HuH-7.5 (cell line): ENCODE results near the gene TMEM131L.

Experiments used
- DNase-seq: peaks from one replicate; pipeline ENCODE4 v3.0.0; 2011; ENCODE audit warnings: low spot score

The TMEM131L gene

DNA sequence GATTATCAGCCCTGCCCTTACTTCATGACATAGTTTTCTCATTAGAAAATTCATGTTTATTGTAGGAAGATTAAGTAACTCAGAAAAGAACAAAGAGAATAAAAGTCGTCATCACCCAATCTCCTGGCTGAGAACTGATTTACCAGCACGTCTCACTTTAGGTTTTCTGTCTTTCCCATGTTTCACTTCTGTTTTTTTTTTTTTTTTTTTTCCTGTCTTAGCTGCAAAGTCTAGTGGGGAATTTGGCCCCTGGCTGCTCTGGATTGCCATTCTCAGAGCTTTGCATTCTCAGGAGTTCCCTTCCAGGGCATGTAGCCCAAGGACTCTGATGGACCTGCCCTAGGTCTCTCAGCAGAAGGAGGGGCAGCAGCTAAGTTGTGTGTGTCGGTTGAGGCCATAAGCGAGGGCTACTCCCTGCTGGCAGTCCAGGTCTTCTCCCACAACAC is 57.8 kb downstream of the TMEM131L start:
- DNase-seq, result no peak

DNA sequence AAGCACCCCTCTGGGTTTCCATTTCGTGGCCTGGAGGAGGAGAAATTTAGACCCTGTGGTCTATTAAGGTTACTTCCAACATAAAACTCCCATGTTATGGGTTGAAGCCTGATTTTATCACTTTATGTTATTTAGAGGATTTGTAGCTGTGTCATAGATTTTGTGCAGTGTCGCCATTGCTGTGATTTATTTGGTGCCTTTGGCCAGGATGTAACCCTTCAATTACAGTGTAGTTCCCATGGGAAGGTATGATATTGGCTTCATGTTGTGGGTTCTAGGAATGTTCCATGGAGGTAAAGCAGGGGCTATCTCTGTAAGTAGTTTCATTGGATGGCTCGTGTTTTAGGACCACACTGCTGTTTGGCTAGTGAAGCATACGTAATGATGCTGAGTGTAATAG is 58.5 kb downstream of the TMEM131L start:
- DNase-seq, result no peak

DNA sequence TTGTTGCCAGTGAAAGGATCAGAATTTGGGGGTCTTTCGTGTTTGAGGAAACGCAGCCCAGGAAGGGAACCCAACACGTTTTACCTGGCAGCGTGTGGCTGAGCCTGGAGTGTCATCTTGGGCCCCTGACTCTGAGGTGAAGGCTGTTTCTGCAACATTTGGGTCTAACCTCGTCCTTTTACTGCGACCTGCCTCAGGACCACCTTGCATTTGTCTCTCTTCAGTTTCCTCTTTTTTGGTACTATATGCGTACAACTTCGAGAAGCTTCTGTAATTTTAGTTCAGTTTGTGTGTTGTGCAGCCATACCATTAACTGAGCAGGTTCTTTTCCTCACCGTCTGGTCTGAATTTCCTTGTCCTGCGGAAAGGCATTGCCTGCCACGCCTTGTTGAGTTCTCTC is 61.5 kb downstream of the TMEM131L start:
- DNase-seq, result no peak

DNA sequence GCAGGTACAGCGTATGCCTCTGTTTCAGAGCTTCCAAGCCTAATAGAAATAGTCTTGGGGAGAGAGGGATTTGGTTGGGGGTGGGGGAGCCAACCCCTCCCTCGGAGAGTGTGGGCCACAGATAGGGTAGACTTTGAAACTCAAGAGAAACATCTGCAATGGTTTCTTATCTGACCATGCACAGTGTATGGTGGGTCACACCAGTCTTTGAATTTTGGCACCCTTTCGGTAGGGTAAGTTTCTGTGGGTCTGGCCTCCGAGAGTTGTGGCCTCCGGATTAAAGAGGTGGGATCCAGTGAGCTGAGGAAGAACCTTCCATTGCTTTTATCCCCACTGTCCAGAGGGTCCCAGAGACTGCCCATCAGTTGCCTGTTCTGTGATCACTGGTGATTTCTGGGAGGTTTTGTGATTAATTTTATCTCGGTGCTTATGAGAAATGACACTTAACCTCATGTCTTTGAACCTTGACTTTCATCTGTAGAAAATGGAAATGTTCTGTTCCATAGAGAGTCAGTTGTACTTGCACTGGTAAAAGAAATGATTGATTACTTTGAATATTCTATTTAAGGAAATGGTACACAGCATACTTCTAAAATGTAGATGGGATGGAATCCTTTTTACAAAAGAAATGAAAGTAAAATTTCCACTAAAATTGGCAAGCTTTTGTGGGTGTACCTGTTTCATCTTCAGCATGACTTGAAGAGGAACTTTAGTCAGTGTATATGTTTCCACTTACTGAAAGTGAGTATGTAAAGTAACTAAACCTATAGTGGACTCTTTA is 62.7 kb downstream of the TMEM131L start:
- DNase-seq, result no peak

DNA sequence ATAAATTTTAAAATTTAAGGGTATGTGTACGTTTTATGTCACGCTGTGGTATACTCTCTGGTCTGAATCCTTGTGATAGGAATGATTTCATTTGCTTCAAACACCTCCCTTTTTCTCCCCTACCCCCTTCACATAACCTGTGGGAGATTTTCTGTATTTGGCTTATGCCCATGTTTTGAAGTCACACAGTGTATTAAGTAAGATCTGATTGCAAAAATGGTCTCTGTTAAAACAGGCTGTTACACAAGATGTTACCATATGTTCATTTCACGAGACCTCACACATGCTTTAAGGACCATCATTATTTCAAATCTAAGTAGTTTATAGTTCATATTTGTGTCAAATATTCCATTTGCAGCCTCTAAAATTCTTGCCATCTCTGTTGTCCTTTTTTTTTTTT is 63.5 kb downstream of the TMEM131L start:
- DNase-seq, result no peak

DNA sequence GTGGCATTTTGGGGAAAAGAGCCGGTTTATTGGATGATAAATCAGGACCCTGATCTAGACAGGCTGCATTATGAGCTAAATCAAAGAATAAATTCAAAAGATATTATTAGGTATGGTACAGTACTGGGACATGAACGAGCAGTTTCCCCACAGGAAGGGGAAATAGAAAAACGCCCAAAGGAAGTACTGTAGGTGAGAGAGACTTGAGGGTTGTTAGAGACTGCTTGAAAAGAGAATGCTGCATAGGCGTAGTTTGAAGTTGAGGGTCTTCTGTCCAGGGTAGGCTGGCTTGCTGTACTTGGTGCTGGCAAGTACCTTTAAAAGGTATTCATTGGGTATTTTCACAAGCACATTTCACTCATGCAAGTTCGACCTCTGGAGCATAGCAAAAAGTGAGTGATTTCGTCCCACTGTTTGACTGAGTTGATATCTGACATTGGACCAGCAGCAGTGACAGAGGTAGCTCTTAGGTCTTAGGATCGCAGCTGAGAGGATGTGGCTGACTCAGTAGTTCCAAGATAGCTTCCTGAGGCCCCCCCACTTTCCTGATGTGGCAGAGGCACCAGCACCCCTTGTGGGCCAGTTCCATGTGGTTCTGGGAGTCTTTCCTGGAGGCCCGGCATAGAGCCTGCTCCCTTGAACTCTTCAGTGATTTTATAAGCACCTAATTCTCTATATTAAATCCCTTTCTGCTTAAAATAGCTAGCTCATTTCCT is 64.3 kb downstream of the TMEM131L start:
- no peak for DNase-seq

DNA sequence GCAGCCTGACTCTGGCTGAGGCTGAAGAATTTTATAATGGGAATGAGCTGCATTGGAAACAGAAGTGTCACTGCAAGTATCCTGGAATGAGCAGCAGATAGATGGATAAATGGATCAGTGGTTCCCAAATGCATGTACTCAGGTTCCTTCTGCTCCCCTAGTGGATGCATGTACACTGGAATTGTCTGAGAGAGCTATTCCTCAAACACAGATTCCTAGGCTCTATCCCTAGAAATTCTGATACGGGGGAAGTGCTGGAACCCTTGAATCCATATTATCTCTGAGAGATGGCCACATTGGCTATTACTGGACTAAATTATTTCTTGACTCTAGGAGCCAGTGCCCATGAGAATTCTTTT is 64.8 kb downstream of the TMEM131L start:
- DNase-seq, result no peak

DNA sequence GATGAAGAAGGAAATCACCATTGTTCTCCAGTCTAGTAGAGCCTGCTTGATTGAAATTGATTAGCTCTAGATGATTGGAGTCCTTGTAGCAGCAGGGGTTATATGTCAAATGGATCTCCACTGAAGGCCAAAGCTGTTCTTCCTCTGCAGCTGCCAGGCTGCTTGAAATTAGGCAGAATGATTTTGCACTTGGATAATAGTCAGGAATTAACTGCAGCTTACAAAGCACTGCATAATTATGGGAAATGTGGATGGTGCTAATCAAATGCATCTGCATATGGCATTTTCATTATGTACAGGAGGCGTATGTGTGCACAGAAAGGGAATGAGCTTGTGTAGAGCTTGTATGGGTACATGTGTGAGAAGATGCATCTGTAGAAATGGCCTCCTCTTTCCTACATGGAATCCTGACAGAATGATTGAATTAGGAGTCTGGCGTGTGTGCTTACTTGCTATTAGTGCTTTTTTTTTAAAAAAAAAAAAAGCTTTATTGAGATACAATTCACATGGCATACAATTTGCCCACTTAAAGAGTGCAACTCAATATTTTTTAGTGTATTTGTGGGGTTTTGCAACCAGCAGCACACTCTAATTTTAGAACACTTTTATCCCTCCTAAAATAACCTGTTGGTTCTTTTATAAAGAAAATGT is 65.9 kb downstream of the TMEM131L start:
- DNase-seq, result no peak

DNA sequence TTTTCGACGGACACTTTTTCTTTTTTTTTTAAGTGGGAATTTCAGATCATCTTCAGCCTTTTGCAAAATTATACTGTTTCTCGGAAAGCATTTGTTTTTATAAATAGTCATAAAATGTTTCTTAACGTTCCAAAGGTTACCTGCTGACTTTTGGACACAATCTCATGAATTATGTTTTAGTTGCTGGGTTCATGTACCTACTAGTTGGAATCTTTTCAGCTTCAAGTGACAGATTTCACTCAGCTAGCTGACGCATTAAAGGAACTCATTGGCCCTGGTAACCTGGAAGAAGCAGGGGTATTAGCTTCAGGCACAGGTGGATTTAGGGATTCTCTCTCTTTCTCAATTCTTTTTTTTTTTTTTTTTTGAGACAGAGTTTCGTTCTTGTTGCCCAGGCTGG is 66.5 kb downstream of the TMEM131L start:
- no peak for DNase-seq

DNA sequence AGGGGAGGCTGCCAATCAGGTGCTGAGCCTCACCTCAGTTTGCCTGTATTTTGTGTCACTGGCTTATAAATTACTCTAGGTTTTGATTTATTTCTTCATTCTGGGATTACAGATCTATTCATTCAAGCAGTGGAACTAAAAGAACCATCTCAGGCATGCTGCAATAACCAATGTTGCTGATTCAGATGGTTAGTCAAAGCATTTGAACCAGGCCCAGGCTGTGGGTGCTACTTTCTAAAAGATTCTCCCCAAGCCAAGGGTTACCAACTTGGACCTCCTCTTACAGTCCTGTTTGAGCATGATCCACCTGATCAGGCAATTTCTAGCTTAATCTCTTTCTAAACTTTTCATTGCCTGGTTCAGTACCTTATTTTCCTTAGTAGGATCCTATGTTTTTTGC is 67.2 kb downstream of the TMEM131L start:
- DNase-seq, result no peak

DNA sequence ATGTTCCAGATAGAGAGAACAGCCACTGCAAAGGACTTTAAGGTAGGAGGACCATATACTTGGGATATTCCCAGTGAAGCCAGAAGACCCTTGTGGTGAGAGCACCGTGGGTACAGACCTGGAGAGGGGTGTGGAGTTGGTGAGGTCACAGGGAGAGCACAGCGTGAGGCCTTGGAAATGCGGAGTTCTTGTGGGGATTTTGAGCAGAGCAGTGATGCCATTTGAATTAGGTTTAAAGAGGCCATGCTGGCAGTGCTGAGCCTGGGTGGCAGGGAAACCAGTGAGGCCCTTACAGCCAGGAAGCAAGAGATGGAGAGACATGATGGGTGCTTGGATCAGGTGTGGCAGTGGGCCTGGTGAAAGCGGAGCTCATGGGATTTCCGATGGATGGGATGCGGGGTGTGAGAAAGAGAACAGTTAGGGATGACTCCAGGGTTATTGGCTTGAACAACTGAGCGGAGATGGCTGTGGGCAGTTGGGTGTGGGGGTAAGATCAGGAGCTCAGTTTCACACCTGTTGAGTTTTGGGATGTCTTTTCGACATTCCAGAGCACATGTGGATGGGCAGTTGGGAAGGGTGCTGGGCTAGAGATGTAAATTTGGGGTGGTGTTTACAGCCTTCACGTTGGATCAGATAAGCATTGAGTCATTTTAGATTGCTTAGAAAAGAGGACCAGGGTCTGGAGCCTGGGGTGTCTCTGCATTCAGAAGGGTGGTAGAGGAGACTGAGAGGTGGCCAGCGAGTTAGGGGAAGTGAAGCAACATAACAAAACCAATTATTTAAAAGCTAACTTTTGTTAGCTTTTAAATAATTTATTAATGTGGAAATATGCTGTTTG is 68.9 kb downstream of the TMEM131L start:
- no peak for DNase-seq

DNA sequence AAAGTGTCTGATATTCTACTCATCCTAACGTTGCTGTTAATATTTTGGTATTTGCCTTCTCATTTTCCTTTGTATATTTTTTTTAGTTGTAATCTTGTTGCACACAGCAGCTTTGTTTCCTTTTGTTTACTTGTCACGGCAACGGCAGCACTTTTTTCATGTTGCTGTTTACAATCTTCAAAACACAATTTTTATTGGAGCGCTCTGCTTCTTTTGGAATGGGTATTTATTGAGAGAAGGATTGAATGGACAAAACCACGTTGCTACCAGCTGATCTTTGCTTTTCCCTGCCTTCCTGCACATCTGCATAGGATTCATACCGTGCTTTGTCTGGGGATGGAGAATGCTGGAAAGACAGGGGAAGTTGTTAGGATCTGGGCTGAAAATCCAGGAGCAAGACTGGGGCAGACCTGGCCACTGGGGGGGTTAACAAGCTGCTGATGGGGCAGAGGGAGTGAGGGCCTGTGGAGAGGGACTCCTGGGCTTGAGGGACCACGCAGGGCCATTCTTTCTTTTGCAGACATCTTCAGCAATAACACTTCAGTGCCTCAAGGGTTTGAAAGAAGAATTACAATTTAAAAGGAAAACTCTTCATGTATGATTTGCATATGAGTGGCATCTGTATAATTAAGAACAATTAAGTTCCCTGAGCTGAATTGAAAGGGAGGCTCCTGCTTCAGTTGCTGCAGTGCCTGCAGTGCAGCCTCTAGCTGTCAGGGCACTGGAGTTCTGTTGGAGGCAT is 69.8 kb downstream of the TMEM131L start:
- no peak for DNase-seq

DNA sequence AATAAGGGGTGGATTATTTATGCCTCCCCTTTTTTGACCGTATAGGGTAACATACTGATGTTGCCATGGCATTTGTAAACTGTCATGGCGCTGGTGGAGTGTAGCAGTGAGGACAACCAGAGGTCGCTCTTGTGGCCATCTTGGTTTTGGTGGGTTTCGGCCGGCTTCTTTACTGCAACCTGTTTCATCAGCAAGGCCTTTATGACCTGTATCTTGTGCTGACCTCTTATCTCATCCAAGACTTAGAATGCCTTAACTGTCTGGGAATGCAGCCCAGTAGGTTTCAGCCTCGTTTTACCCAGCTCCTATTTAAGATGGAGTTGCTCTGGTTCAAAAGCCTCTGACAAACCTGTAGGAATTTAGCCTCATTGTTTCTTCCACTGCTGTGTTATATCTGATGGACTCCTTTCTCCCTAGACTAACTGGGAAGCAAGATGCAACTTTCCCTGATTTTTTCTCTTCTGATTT is 71.4 kb downstream of the TMEM131L start:
- DNase-seq, result no peak

DNA sequence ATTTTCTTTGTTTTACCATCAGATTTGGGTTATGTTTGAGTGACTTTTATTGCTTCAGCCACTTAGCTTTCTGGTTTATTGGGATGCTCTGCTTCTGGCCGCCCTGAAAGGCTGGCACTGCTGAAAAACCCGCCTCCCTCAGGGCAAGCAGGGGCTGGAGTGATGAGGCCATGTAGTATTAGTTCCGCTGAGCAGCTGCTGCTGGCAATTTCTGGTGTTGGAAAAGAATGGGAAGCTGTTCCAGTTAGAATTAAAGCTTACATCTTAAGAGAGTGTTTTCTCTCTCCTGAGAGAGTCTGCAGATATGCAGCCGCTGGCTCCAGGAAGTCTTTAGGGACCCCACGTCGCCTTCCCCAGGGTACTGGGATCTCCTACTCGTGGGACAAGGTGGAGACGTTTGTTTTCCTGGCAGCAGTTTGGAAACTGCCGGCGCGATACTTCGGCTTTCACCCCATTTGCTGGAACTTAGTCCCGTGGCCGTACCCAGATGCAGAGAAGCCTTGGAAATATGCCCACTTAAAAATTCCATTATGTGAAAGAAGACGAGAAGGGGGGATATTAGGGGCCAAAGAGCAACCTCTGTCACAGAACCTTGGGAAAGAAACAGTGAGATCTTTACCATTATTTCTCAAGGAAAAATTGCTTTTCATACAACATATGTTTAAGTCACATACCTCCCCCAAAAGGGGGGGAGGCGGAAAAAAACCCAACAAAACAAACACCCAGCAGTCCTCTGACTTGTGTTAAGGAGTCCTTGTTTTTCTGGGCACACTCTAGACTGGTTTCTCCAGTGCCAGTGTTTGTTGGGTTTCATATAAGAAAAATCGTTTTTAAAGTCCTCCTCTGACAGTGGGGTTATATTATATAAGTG is 72.6 kb downstream of the TMEM131L start:
- DNase-seq, result no peak

DNA sequence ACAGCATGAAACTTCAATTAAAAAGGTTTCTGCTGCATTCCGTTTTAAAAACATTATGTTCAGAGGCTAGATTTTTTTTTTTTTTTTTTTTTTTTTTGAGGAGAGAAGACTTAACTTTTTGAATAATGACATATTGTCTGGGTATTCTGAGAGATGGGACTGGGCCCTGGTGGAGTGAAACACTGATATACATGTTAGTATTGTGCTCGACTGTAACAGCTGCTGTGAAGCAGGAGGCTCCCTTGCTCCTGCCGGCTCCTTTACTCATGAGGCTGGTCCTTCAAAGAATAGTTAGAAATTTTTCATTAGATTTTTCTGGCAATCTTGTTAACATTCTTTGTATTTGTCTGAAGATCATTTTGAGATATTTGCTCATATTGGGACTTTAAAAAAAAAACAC is 73.3 kb downstream of the TMEM131L start:
- no peak for DNase-seq

DNA sequence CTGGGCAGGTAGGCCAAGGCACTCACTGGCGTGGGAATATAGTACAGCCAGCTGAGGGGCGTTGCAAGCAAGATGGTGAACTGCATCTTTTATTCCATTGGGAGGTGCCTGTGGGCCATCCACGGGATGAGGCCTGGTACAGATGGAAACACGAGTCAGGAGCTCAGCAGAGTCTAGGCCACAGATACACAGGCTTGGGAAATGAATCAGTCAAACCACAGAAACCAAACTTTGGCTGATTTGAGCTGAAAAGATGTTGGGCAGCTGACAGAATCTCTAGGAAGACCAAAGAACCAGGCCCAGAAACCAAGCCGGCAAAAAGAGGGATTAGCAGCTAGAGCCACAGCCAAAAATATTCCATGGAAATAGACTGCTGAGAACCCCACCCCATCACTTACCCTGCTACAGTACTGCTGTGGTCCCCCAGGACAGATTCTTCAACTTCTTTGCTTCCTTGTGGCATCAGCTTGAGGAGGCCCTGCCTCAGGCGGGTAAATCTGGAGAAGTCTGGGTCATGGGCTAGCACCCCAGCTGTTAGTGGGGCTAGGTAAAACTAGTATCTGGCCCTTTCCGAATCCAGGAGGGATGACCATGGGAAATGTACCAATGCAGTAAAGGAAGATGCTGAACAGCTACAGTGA is 75.4 kb downstream of the TMEM131L start:
- DNase-seq, result no peak

DNA sequence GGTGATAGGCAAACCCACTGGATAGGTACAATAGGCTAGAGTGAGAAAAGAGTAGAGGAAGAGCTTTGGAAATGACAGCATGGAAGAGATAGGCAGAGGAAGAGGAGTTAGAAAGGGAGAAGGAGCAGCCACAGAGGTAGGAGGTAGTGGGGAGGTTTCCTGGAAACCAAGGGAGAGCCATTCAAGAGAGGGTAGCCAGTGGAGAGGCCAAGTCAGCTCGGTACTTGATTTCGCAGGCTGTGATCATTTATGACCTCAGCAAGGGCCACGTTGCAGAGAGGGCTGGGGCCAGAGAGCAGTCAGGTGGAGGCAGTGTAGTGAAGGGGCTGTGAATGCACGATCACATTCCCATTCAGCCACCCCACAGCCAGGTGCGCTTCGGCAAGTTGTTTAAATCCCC is 76.0 kb downstream of the TMEM131L start:
- no peak for DNase-seq

DNA sequence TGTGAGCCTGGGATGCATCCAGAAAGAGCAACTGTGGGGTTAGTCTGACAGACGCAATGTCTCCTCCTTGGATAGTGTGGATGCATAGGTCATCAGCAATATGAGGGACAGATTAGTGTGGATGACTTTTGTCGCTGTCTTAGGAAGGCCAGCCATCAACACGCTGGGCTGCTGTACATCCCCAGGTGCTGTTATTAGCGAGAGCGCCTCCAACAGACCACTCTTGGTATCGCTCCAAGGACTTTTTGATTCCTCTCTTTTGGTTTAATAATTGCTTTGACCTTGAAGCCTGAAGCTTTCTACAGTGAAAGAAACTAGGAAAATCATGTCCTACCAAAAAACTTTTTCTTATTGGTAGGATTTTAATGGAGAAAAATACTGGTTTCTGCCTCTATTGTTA is 76.7 kb downstream of the TMEM131L start:
- no peak for DNase-seq

DNA sequence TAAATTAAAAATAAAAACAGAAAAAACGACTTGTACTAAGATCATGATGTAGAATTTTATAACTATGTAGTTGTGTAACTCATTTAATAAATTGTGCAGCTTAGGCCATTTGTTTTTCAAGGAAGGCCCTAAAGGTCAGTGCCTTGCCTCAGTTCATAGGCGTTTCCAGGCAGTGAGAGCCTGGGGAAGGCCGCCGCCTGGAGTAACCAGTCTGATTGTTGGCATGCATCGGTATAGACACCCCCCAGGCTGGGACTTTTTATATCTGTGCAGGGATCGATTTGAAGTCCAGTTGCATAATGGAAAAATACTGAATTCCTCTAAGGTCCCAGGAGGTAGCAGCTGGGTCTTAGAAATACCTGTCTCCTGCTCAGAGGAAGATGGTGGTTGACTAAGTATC is 77.2 kb downstream of the TMEM131L start:
- no peak for DNase-seq

DNA sequence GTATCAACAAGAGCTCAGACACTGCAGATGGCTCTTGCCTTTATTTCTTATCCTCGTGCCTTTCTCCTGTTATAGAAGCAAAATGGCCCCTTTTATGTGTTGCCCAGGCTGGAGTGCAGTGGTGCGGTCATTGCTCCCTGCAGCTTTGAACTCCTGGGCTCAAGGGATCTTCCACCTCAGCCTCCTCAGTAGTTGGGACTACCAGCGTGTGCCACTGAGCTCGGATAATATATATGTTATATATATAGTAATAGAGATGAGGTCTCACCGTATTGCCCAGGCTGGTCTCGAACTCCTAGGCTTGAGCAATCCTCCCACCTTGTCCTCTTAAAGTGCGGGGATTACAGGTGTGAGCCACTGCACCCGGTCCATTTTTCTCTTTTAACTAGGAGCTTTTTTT is 79.7 kb downstream of the TMEM131L start:
- DNase-seq, result no peak
